NCI-H510A (cell line): Measurements from ENCODE around the gene SGO2.

Source experiments
- DNase-seq: peaks from one replicate; lab custom pipeline; 2025; lab: John Stamatoyannopoulos, UW

Gene SGO2, protein sequence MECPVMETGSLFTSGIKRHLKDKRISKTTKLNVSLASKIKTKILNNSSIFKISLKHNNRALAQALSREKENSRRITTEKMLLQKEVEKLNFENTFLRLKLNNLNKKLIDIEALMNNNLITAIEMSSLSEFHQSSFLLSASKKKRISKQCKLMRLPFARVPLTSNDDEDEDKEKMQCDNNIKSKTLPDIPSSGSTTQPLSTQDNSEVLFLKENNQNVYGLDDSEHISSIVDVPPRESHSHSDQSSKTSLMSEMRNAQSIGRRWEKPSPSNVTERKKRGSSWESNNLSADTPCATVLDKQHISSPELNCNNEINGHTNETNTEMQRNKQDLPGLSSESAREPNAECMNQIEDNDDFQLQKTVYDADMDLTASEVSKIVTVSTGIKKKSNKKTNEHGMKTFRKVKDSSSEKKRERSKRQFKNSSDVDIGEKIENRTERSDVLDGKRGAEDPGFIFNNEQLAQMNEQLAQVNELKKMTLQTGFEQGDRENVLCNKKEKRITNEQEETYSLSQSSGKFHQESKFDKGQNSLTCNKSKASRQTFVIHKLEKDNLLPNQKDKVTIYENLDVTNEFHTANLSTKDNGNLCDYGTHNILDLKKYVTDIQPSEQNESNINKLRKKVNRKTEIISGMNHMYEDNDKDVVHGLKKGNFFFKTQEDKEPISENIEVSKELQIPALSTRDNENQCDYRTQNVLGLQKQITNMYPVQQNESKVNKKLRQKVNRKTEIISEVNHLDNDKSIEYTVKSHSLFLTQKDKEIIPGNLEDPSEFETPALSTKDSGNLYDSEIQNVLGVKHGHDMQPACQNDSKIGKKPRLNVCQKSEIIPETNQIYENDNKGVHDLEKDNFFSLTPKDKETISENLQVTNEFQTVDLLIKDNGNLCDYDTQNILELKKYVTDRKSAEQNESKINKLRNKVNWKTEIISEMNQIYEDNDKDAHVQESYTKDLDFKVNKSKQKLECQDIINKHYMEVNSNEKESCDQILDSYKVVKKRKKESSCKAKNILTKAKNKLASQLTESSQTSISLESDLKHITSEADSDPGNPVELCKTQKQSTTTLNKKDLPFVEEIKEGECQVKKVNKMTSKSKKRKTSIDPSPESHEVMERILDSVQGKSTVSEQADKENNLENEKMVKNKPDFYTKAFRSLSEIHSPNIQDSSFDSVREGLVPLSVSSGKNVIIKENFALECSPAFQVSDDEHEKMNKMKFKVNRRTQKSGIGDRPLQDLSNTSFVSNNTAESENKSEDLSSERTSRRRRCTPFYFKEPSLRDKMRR

DNA sequence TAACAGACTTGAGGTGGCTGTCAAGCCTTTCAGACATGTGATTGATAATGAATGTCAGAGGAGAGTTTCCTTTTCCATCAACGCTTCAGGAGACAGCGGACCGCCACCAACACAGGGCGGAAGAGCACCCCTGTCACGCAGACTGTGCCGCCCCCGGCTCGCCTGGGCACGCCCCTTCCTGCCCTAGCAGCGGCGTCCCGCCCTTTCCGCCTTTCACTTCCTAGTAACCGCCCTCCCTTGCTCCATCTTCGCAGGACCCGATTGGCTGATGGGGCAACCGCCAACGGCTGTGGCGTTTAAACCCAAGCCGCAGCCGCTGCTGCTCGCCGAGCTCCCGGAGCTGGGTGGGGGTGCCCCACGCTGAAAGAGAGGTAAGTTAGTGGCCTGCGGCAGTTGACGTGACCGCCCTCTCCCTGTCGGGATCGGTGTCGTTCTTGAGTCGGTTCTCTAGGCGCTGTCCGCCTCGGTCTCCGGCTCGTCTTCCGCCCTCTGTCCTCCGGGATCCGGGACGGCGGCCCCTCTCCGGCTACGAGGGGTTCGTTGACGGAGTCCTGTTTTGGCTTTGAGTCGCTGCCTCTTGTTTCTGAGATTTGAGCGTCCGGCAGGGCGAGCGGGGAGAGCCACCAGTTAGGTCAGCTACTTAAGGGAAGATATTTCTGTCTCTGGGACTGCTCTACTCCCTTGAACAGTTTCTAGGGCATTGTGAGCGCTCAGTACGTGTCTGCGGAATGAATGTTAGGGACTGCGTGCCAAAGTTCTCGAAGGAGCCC is at the start of gene SGO2:
Gene SGO2, plus strand, starts transcription at position 326 of the 770 bp plus-strand sequence. CDS start 6,769 bp downstream, outside the sequence.
- DNase-seq: peak; percentile 86

- DNase-seq: no peak
These were observed 49.2 kb upstream of the SGO2 start for GRCh38 chr2:200476836-200477235.

DNA sequence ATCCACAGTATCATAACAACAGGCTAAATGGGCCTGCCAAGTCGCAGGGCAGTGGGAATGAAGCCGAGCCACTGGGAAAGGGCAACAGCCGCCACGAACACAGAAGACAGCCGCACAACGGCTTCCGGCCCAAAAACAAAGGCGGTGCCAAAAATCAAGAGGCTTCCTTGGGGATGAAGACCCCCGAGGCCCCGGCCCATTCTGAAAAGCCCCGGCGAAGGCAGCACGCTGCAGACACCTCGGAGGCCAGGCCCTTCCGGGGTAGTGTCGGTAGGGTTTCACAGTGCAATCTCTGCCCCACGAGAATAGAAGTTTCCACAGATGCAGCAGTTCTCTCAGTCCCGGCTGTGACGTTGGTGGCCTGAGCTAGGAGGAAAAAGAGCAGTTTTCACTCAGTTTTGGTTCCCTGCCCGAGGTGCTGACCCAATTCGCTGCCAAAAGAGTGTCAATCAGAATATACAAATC is 48.3 kb upstream of the SGO2 start:
- DNase-seq: no peak

DNA sequence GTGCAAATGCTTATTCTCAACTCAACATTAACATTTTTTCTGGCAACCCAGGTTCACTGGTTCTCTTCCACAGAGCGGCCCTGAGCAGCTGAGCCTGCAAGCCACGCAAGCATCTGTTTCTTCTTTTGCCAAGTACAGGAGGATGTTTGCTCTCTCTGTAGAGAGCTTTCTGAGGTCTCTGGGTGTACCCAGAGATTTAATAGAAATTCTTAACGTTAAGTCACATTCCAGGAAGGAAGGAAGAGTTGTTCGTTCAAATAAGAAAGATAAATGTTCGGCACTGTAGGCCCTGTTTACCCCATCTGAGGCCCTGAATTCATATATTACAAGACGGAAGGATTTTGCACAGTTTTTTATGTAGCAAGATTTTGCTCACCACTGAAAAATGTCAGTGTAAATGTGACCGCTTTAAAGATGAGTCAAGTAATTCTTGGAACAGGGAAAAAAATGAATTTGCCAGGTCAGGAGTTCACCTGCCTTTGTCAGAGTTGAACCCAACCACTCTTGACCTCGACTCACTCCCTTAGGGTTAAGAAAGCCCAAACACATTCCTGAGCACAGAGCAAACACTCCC is 46.2 kb upstream of the SGO2 start:
- no peak for DNase-seq

DNA sequence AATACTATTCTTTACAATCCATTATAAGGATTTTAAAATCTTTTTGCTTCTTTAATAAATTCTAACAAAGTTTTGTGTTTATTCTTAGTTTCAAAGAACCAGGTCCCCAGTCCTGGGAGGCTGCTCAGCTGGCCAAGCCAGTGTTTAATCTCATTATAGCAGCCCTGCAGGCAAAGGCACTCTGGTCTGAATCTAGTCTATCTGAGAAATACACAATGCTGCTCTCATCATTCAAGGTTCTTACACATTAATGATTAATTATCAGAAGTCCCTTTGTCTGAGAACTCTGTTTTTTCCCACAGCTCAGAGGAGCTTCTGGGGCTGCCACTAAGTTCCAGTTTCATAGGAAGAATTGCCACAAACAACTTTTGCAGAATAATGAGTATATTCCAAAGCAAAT is 43.8 kb upstream of the SGO2 start:
- no peak for DNase-seq

GRCh38 chr2:200483729-200484198 is 42.2 kb upstream of the SGO2 start:
- peak; percentile 57 for DNase-seq

DNA sequence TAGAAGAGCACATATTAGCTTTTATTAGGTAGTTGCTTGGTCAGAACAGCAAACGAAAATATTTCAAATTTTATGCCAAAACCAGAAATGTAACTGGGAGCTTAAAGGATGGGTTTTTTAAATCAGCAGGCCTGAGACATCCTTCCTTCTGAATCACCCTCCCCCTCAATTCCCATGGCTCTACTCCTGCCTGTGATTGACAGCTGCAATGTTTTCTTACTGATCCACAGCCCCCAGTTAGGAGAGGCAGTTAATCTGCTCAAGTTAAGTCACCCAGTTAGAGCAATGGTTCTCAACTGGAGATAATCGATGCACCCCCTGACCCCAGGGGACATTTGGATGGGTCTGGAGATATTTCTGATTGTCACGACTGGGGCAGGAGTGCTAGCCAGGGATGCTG is 41.1 kb upstream of the SGO2 start:
- no peak for DNase-seq

- no peak for DNase-seq
These were observed 39.5 kb upstream of the SGO2 start for GRCh38 chr2:200486529-200486928.

- no peak for DNase-seq
These were observed 37.8 kb upstream of the SGO2 start for GRCh38 chr2:200488169-200488568.

DNA sequence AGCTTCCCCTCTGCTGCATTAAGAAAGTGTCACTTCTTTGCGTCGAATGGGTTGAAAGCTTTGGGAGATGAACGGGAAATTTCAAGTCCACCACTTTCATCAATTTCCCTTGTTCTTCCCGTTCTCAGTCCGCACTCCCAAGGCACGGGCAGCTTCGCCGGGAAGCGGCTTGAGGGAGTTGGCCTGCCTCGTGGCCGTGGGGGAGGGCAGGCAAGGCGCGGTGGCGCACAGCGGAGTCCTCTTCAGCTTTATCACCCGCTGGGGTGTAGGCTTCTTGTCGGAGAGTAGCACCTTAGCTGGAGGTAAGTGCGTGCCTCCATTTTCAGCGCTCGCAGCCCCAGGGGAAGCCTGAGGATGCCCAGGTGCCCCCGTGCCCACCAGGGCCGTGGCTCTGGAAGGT is 36.0 kb upstream of the SGO2 start:
- DNase-seq: no peak

DNA sequence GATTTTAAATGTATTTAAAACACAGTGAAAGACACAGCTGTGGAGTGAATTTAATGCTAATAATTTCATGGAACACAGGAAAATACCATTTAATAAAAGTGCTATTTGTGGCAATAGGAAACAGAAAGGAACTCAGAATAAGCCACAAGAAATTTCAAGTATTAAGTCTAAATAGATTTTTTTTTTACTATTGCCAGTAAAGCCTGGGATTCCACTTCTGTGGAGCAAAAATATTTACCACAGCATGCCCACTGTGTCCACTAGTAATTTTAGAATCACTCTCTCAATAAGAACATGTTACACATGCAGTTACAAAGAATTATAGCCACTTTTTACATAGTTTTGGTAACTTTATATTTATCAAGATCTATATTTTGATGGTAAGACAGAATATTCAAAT is 33.4 kb upstream of the SGO2 start:
- no peak for DNase-seq

GRCh38 chr2:200494048-200494447 is 32.0 kb upstream of the SGO2 start:
- no peak for DNase-seq

- no peak for DNase-seq
These were observed 29.3 kb upstream of the SGO2 start for GRCh38 chr2:200496696-200497095.

GRCh38 chr2:200498402-200499162 is 27.4 kb upstream of the SGO2 start:
- no peak for DNase-seq

DNA sequence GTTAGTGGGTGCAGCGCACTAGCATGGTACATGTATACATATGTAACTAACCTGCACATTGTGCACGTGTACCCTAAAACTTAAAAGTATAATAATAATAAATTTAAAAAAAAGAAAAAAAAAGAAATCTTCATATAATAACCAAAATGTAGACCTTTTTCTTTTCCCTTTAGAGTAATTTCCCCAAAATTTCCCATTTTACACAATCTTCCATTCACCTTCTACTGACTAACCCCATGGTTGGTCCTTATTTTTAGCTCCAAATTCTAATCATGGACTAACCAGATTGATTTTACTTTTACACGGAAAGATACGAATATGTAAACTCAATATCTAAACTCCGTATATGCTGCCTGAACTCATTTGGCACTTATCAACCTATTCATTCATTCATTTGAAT is 23.8 kb upstream of the SGO2 start:
- no peak for DNase-seq

GRCh38 chr2:200506679-200507078 is 19.3 kb upstream of the SGO2 start:
- DNase-seq: peak; percentile 7

GRCh38 chr2:200507179-200507578 is 18.8 kb upstream of the SGO2 start:
- DNase-seq: no peak

- DNase-seq: no peak
These were observed 16.8 kb upstream of the SGO2 start for GRCh38 chr2:200509235-200509611.

GRCh38 chr2:200509612-200510433 is 16.2 kb upstream of the SGO2 start, which contains the start of gene KCTD18:
TSS of gene KCTD18 (minus strand) at chr2:200510068. CDS start at chr2:200507016, 3,052 bp downstream.
- peak; percentile 66 for DNase-seq
